Esophagus muscularis mucosa (tissue), 4 donors: Measurements from ENCODE around the gene ETV6. TPM values are rescaled to one million over a fixed set of nuclear protein-coding genes. Genes with fewer than 3 reads are reported as not detected.

Experiments used
- DNase-seq: peaks from one replicate; pipeline ENCODE4 v3.0.0-alpha.2; 2017; ENCODE audit errors: extremely low spot score
- H3K27ac ChIP-seq, 4 donors: fragments of 200-600 bp; sonication (generic); replicated peaks in 1 of 4; 1 replicate in 3 of 4; 2 replicates in 1 of 4; pipeline ENCODE4 v1.5.1; 2016 to 2019; ENCODE audit warnings: mild to moderate bottlenecking in 1 of 4
- H3K27me3 ChIP-seq, 4 donors: fragments of 200-600 bp; sonication (generic); one replicate each; pipeline versions ENCODE4 v1.5.1 to v1.6.0; 2016 to 2019
- H3K36me3 ChIP-seq, 4 donors: fragments of 200-600 bp; sonication (generic); one replicate each; pipeline ENCODE4 v1.5.1; 2016 to 2019
- H3K4me1 ChIP-seq, 4 donors: fragments of 200-600 bp; sonication (generic); one replicate each; pipeline ENCODE4 v1.5.1; 2016 to 2019
- H3K4me3 ChIP-seq, 4 donors: fragments of 200-600 bp; sonication (generic); 1 replicate in 2 of 4; 2 replicates in 2 of 4; pipeline ENCODE4 v1.5.1; 2016 to 2019; ENCODE audit warnings: mild to moderate bottlenecking in 4 of 4, moderate library complexity in 1 of 4
- H3K9me3 ChIP-seq, 4 donors: fragments of 200-600 bp; sonication (generic); 1 replicate in 3 of 4; 2 replicates in 1 of 4; pipeline ENCODE4 v1.5.1; 2016 to 2019
- CTCF ChIP-seq, 3 experiments: fragments of 200-600 bp in 2 of 3; fragments of 450-650 bp in 1 of 3; sonication (generic) in 2 of 3; IDR thresholded peaks; one replicate each; pipeline ENCODE4 v1.5.1; 2017 to 2019; ENCODE audit warnings: antibody characterized with exemption in 3 of 3, mild to moderate bottlenecking in 2 of 3, moderate library complexity in 1 of 3
- EP300 ChIP-seq: sonication (generic); formaldehyde crosslinking; IDR thresholded peaks from one replicate; pipeline ENCODE4 v1.6.1; 2017; ENCODE audit warnings: antibody characterized with exemption
- POLR2A ChIP-seq: fragments of 450-650 bp; IDR thresholded peaks from one replicate; pipeline ENCODE4 v1.6.1; 2017; ENCODE audit warnings: antibody characterized with exemption, moderate library complexity, mild to moderate bottlenecking, low read depth
- POLR2AphosphoS5 ChIP-seq, 2 donors: sonication (generic); formaldehyde crosslinking; IDR thresholded peaks; one replicate each; pipeline ENCODE4 v1.6.1; 2017; ENCODE audit warnings: antibody characterized with exemption in 2 of 2
- WGBS: methylation state at CpG from one replicate; pipeline ENCODE4 v1.1.5; 2018; 5-methylcytosine and 5-hydroxymethylcytosine counted together
- intact Hi-C: fragments of 100-400 bp; cut with DNase I; formaldehyde crosslinking; loops from one replicate; pipeline ENCODE4 v1.15.1; 2023
- total RNA-seq, 4 donors: library from RNA; depleted of rRNA; stranded (reverse); fragments of >200 nt; gene quantifications; one replicate each; pipeline versions ENCODE4 v1.1.0 to v1.2.1, GENCODE V29; 2016

ETV6 gene
- total RNA-seq, 4 donors from 2014 or later: 22.4 to 29.6 (median 25.3) TPM

- H3K36me3 ChIP-seq: peaks cover 0 to 14% (median 3%) of the 10 kb centered on the region in 4 donors
- intact Hi-C loops: no loop called here
- 58% methylated on average over 3 of the region's 3 CpGs for WGBS
- no peak overlapping the region for H3K4me3 ChIP-seq
- TF ChIP-seq EP300 (no peak), POLR2A (no peak), CTCF (IDR thresholded peaks at IDR 0.05) (no peak), POLR2AphosphoS5 (IDR thresholded peaks at IDR 0.05) (no peak)
- H3K27me3 ChIP-seq: no peaks in the 10 kb centered on the region
- DNase-seq: no peak
- no peaks in the 10 kb centered on the region for H3K9me3 ChIP-seq
- peak overlapping the region; percentile 71 to 85 (median 76) for H3K27ac ChIP-seq
- H3K4me1 ChIP-seq: peaks cover 71 to 82% (median 76%) of the 10 kb centered on the region in 4 donors
These were observed 187.9 kb downstream of the ETV6 start for GRCh38 chr12:11837216-11837934.

DNA sequence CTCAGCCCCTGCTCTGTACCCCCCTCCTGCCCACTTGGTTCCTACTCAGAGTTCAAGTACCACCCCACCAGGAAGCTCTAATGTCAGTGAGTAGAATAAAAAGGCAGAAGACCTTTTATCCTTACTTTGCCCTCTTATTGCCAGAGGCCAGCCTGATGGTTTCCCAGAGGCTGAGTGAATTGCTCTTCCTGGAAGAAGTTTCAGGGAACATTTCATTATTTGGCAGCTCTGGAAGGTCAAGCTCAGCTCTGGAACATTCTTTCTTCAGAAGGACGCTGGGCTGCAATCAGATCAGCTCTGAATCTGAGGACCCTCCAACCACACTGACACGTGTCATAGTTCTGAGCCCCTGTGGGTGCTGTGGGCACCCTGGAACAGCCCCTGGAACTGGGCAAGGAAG is 188.9 kb downstream of the ETV6 start:
- peaks cover 66 to 82% (median 76%) of the 10 kb centered on the region in 4 donors for H3K4me1 ChIP-seq
- H3K36me3 ChIP-seq: peaks cover 0 to 14% (median 3%) of the 10 kb centered on the region in 4 donors
- H3K4me3 ChIP-seq: no peak overlapping the region
- intact Hi-C loops: no loop called here
- no peak for DNase-seq
- WGBS: 34% methylated on average over 2 of the region's 2 CpGs
- peak overlapping the region; percentile 71 to 85 (median 76) for H3K27ac ChIP-seq
- H3K9me3 ChIP-seq: no peaks in the 10 kb centered on the region
- H3K27me3 ChIP-seq: no peaks in the 10 kb centered on the region
- TF ChIP-seq POLR2AphosphoS5 (IDR thresholded peaks at IDR 0.05): peak in 1 of 2 donors; percentile 46
- TF ChIP-seq POLR2A: no peak
- TF ChIP-seq CTCF (IDR thresholded peaks at IDR 0.05): no peak
- peak; percentile 74 for TF ChIP-seq EP300

GRCh38 chr12:11839091-11839641 is 189.7 kb downstream of the ETV6 start:
- Histone ChIP-seq H3K9me3 (no peaks in the 10 kb centered on the region), H3K27me3 (no peaks in the 10 kb centered on the region), H3K27ac (peak overlapping the region; percentile 71 to 85 (median 76)), H3K4me1 (peaks cover 58 to 77% (median 73%) of the 10 kb centered on the region in 4 donors), H3K36me3 (peaks cover 0 to 14% (median 3%) of the 10 kb centered on the region in 4 donors), H3K4me3 (no peak overlapping the region)
- intact Hi-C loops: no loop called here
- WGBS: 51% methylated on average over 8 of the region's 8 CpGs
- DNase-seq: no peak
- TF ChIP-seq POLR2AphosphoS5 (IDR thresholded peaks at IDR 0.05) (peak in 1 of 2 donors; percentile 4), EP300 (no peak), POLR2A (no peak)

GRCh38 chr12:11840366-11840765 is 190.9 kb downstream of the ETV6 start:
- Histone ChIP-seq H3K9me3 (no peaks in the 10 kb centered on the region), H3K27ac (peak overlapping the region; percentile 71 to 85 (median 76)), H3K27me3 (no peaks in the 10 kb centered on the region), H3K4me3 (no peak overlapping the region), H3K36me3 (peaks cover 0 to 20% (median 7%) of the 10 kb centered on the region in 4 donors), H3K4me1 (peaks cover 47 to 65% (median 61%) of the 10 kb centered on the region in 4 donors)
- TF ChIP-seq EP300: no peak
- no peak for TF ChIP-seq CTCF (IDR thresholded peaks at IDR 0.05)
- no peak for TF ChIP-seq POLR2A
- no peak for TF ChIP-seq POLR2AphosphoS5 (IDR thresholded peaks at IDR 0.05)
- no peak for DNase-seq
- intact Hi-C loops: no loop called here
- WGBS: 34% methylated on average over 8 of the region's 8 CpGs

DNA sequence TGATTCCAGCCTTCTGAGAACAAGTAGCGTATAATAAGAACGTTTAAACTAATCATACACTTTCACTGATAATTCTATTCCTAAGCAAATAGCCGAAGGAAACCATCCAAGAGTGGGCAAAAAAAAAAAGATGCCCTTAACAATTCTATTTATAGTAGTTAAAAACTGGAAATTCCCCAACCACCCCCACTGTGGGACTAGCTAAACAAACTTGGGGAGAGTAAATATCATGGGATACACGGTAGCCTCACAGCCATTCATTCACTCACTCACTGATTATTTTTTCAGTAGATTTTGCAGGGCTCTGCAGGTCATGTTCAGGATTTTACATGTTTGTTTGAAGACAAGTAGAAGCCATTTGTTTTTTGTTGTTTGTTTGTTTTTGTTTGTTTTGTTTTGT is 197.0 kb downstream of the ETV6 start:
- intact Hi-C loops: no loop called here
- peak overlapping the region in 1 of 4 donors; percentile 3 for H3K27ac ChIP-seq
- 69% methylated on average over 4 of the region's 4 CpGs for WGBS
- TF ChIP-seq EP300 (no peak), POLR2A (no peak), CTCF (IDR thresholded peaks at IDR 0.05) (no peak), POLR2AphosphoS5 (IDR thresholded peaks at IDR 0.05) (no peak)
- peaks cover 0 to 32% (median 15%) of the 10 kb centered on the region in 4 donors for H3K4me1 ChIP-seq
- no peaks in the 10 kb centered on the region for H3K9me3 ChIP-seq
- no peaks in the 10 kb centered on the region for H3K27me3 ChIP-seq
- DNase-seq: no peak
- H3K4me3 ChIP-seq: no peak overlapping the region
- peaks cover 0 to 40% (median 9%) of the 10 kb centered on the region in 4 donors for H3K36me3 ChIP-seq
